Adrenal gland (tissue), 12 donors: Measurements from ENCODE around the gene PTPRN2. TPM values are rescaled to one million over a fixed set of nuclear protein-coding genes. Genes with fewer than 3 reads are reported as not detected.
A peak's percentile ranks its signal among the peaks of the same experiment; 100 is the strongest.

ENCODE experiments used
- DNase-seq, 7 donors: peaks; one replicate each; pipeline ENCODE4 v3.0.0-alpha.2; 2019 to 2020
- H3K27ac ChIP-seq, 5 donors: fragments of 200-600 bp; sonication (generic) in 4 of 5; 1 replicate in 3 of 5; 2 replicates in 2 of 5; pipeline versions ENCODE4 v1.5.1 to v1.8.0; 2016 to 2020; ENCODE audit warnings: mild to moderate bottlenecking in 1 of 5
- H3K27me3 ChIP-seq: fragments of 200-600 bp; 2 replicates; pipeline ENCODE4 v1.8.0; 2021
- H3K36me3 ChIP-seq, 2 donors: fragments of 200-600 bp; replicated peaks in 1 of 2; 1 replicate in 1 of 2; 2 replicates in 1 of 2; pipeline versions ENCODE4 v1.5.1 to v1.8.0; 2018 to 2022
- H3K4me1 ChIP-seq, 2 donors: fragments of 200-600 bp; replicated peaks in 1 of 2; 1 replicate in 1 of 2; 2 replicates in 1 of 2; pipeline versions ENCODE4 v1.5.1 to v1.8.0; 2018 to 2021
- H3K4me3 ChIP-seq, 4 donors: fragments of 200-600 bp; sonication (generic) in 3 of 4; one replicate each; pipeline ENCODE4 v1.5.1; 2016 to 2018
- H3K9me3 ChIP-seq, 3 donors: fragments of 200-600 bp; sonication (generic) in 1 of 3; replicated peaks in 1 of 3; 1 replicate in 2 of 3; 2 replicates in 1 of 3; pipeline versions ENCODE4 v1.5.1 to v1.8.0; 2016 to 2021
- CTCF ChIP-seq, 6 experiments: fragments of 450-650 bp in 4 of 6; fragments of 200-600 bp in 2 of 6; sonication (generic) in 1 of 6; IDR thresholded peaks; 1 replicate in 5 of 6; 2 replicates in 1 of 6; pipeline versions ENCODE4 v1.5.1 to v1.8.0; 2016 to 2021; ENCODE audit warnings: antibody characterized with exemption in 6 of 6, mild to moderate bottlenecking in 2 of 6, moderate library complexity in 1 of 6
- POLR2A ChIP-seq, 2 donors: fragments of 450-650 bp; IDR thresholded peaks; one replicate each; pipeline ENCODE4 v1.6.1; 2017; ENCODE audit warnings: antibody characterized with exemption in 2 of 2, mild to moderate bottlenecking in 2 of 2, moderate library complexity in 1 of 2
- WGBS, 4 donors: extraction: QIAGEN DNeasy Blood & Tissue Kit in 2 of 4; methylation state at CpG; one replicate each; pipeline versions ENCODE4 v1.1.5 to v1.1.7; 2013 to 2017; 5-methylcytosine and 5-hydroxymethylcytosine counted together
- intact Hi-C, 2 donors: fragments of 100-400 bp; cut with DNase I; formaldehyde crosslinking; loops; one replicate each; pipeline versions ENCODE4 v1.14.1 to v1.15.0; 2022 to 2023
- polyA plus RNA-seq, 3 donors: library from polyadenylated mRNA; stranded (reverse); fragments of 200-250 nt in 2 of 3; fragments of 350-450 nt in 1 of 3; fragmentation: Illumina TruSeq in 1 of 3; extraction: RNeasy Lipid Tissue Mini Kit (QIAGEN cat#74804) in 1 of 3; gene quantifications; one replicate each; pipeline ENCODE4 v1.2.3, GENCODE V29; 2013 to 2014
- total RNA-seq, 9 donors: library from RNA; depleted of rRNA in 4 of 9; stranded (reverse); fragments of >200 nt in 4 of 9; fragments of 120-200 nt in 1 of 9; fragmentation: NEBNext Ultra II Directional in 1 of 9; extraction: Animal tissue kit (Norgen Biotek cat#: 25700) in 1 of 9; gene quantifications; one replicate each; pipeline versions ENCODE4 v1.1.0 to v1.2.4, GENCODE V29; 2013 to 2023
- donor health status: healthy with polysubstance abuse.
- donor health status: Bipolar disorder and iron deficiency.
- donor health status: DM: yes; HTN: yes; CAD: no.
- donor health status: DM: no; HTN: no; CAD: no.
- donor health status: DM: no; HTN: no; CAD: no.
- donor health status: DM: yes; HTN: yes; CAD: no.

The PTPRN2 gene
- total and polyA plus RNA-seq, 12 donors, result 2.2 to 16.2 (median 3.4) TPM

- H3K4me1 ChIP-seq, result no peaks in the 10 kb centered on the region
- intact Hi-C loops, result no loop called here
- no peak overlapping the region for H3K27ac ChIP-seq
- no peaks in the 10 kb centered on the region for H3K27me3 ChIP-seq
- peak in 1 of 7 donors; percentile 28 for DNase-seq
- H3K36me3 ChIP-seq, result no peaks in the 10 kb centered on the region
- TF ChIP-seq POLR2A (IDR thresholded peaks at IDR 0.05), result no peak
- no peak for TF ChIP-seq CTCF (IDR thresholded peaks at IDR 0.05)
- no peak overlapping the region for H3K4me3 ChIP-seq
- 80 to 90% (median 86%) methylated on average over 25 to 26 of the region's 26 CpGs for WGBS, 4 donors
- no peaks in the 10 kb centered on the region for H3K9me3 ChIP-seq
Observed at GRCh38 chr7:157619753-157620525, 967.7 kb downstream of the PTPRN2 start.

GRCh38 chr7:157618823-157619606 is 968.6 kb downstream of the PTPRN2 start:
- no peaks in the 10 kb centered on the region for H3K9me3 ChIP-seq
- no peaks in the 10 kb centered on the region for H3K36me3 ChIP-seq
- 71 to 84% (median 79%) methylated on average over 15 to 21 of the region's 21 CpGs for WGBS, 4 donors
- intact Hi-C loops, result no loop called here
- H3K27ac ChIP-seq, result no peak overlapping the region
- H3K27me3 ChIP-seq, result no peaks in the 10 kb centered on the region
- DNase-seq, result peak in 1 of 7 donors; percentile 27
- no peak for TF ChIP-seq POLR2A (IDR thresholded peaks at IDR 0.05)
- TF ChIP-seq CTCF (IDR thresholded peaks at IDR 0.05), result no peak
- H3K4me3 ChIP-seq, result no peak overlapping the region
- H3K4me1 ChIP-seq, result no peaks in the 10 kb centered on the region

- intact Hi-C loops, result no loop called here
- no peaks in the 10 kb centered on the region for H3K27me3 ChIP-seq
- 85 to 88% (median 86%) methylated on average over 17 to 26 of the region's 26 CpGs for WGBS, 4 donors
- DNase-seq, result peak in 1 of 7 donors; percentile 34
- H3K4me3 ChIP-seq, result no peak overlapping the region
- no peaks in the 10 kb centered on the region for H3K36me3 ChIP-seq
- no peak for TF ChIP-seq CTCF (IDR thresholded peaks at IDR 0.05)
- TF ChIP-seq POLR2A (IDR thresholded peaks at IDR 0.05), result no peak
- H3K4me1 ChIP-seq, result no peaks in the 10 kb centered on the region
- H3K27ac ChIP-seq, result no peak overlapping the region
- H3K9me3 ChIP-seq, result no peaks in the 10 kb centered on the region
Observed at GRCh38 chr7:157618091-157618726, 969.4 kb downstream of the PTPRN2 start.

- intact Hi-C loops, result no loop called here
- no peaks in the 10 kb centered on the region for H3K9me3 ChIP-seq
- no peak overlapping the region for H3K4me3 ChIP-seq
- H3K27ac ChIP-seq, result no peak overlapping the region
- no peak for TF ChIP-seq POLR2A (IDR thresholded peaks at IDR 0.05)
- TF ChIP-seq CTCF (IDR thresholded peaks at IDR 0.05), result no peak
- no peak for DNase-seq
- 90 to 94% (median 93%) methylated on average over 10 to 19 of the region's 19 CpGs for WGBS, 4 donors
- no peaks in the 10 kb centered on the region for H3K36me3 ChIP-seq
- peaks cover 0 to 4% of the 10 kb centered on the region in 2 donors for H3K4me1 ChIP-seq
- H3K27me3 ChIP-seq, result no peaks in the 10 kb centered on the region
Observed at GRCh38 chr7:157617401-157617800, 970.2 kb downstream of the PTPRN2 start.
